Mesodermal cell (in vitro differentiated cells): ENCODE data around the gene CACNA1A. TPM values are rescaled to one million over a fixed set of nuclear protein-coding genes. Genes with fewer than 3 reads are reported as not detected.

ENCODE experiments used
- H3K27ac ChIP-seq: 2 replicates; pipeline ENCODE4 v1.7.0; 2013; ENCODE audit warnings: mild to moderate bottlenecking, low read depth, low read length, moderate library complexity; ENCODE audit not compliant: severe bottlenecking
- H3K36me3 ChIP-seq: 2 replicates; pipeline ENCODE4 v1.7.1; 2013; ENCODE audit warnings: mild to moderate bottlenecking, low read length, moderate library complexity; ENCODE audit not compliant: control insufficient read depth, insufficient read depth
- H3K4me1 ChIP-seq: one replicate; pipeline ENCODE4 v1.7.1; 2013; ENCODE audit warnings: mild to moderate bottlenecking, low read length; ENCODE audit not compliant: insufficient read depth, control insufficient read depth, poor library complexity, severe bottlenecking
- H3K4me3 ChIP-seq: 2 replicates; pipeline ENCODE4 v1.7.0; 2013; ENCODE audit warnings: low read length, control low read depth, mild to moderate bottlenecking; ENCODE audit not compliant: insufficient read depth, poor library complexity, severe bottlenecking; ENCODE audit errors: extremely low read depth
- H3K9me3 ChIP-seq: 2 replicates; pipeline ENCODE4 v1.7.1; 2013; ENCODE audit warnings: mild to moderate bottlenecking, low read length, moderate library complexity; ENCODE audit not compliant: control insufficient read depth
- WGBS, 2 experiments: methylation state at CpG; one replicate each; pipeline ENCODE4 v1.1.5; 2013; ENCODE audit warnings: missing lambda C conversion rate in 2 of 2; ENCODE audit not compliant: insufficient coverage in 2 of 2; 5-methylcytosine and 5-hydroxymethylcytosine counted together
- polyA plus RNA-seq, 2 experiments: library from polyadenylated mRNA; stranded (reverse); fragments of 50-300 nt; gene quantifications; one replicate each; pipeline ENCODE4 v1.2.3, GENCODE V29; 2013

The CACNA1A gene
- polyA plus RNA-seq (2013, experiment 1 of 2): 13.4 TPM
- 9.9 TPM for polyA plus RNA-seq (2013, experiment 2 of 2)

DNA sequence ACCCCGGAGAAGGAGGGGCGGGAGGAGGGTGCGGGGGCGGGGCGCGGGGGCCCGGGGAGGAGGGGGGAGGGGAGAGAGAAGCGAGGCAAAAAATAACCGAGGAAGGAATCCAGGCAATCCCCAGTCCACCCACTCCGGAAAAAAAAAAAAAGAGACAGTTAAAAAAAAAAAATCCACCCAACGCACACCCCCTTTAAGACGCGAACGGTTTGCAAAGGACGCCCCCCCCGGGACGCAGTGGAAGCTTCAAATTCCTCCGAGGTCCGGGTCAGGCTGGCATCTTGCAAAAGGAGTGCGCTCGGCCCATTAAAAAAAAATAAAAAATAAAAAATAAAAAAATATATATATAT lies at the start of gene CACNA1A:
TSS of gene CACNA1A (minus strand) at position 9 of the 350 bp plus-strand sequence. CDS start 255 bp downstream, outside the sequence.
- WGBS, 2 experiments: 0% methylated on average over 1 of the region's 21 CpGs; no CpG with 5 or more reads in 1 of the 2 experiments
- no peak within 1 kb of the TSS for H3K27ac ChIP-seq

GRCh38 chr19:13554506-13555240 lies 48.4 kb upstream of the CACNA1A start:
- Histone ChIP-seq H3K4me3 (no peak overlapping the region), H3K27ac (no peak overlapping the region), H3K4me1 (no peaks in the 10 kb centered on the region), H3K9me3 (no peaks in the 10 kb centered on the region), H3K36me3 (no peaks in the 10 kb centered on the region)
- WGBS, 2 experiments: 76 to 79% methylated on average over 7 to 8 of the region's 10 CpGs

More for the DNA sequence above, at the start of gene CACNA1A:
- Histone ChIP-seq H3K4me1 (peaks cover 5% of the 10 kb centered on the region), H3K9me3 (no peaks in the 10 kb centered on the region), H3K36me3 (peaks cover 4% of the 10 kb centered on the region), H3K4me3 (peak within 1 kb of the TSS; percentile 58)

GRCh38 chr19:13553880-13554400 lies 47.7 kb upstream of the CACNA1A start:
- Histone ChIP-seq H3K36me3 (no peaks in the 10 kb centered on the region), H3K27ac (no peak overlapping the region), H3K9me3 (no peaks in the 10 kb centered on the region), H3K4me1 (no peaks in the 10 kb centered on the region), H3K4me3 (no peak overlapping the region)
- WGBS, 2 experiments: 91 to 94% methylated on average over 2 of the region's 2 CpGs

DNA sequence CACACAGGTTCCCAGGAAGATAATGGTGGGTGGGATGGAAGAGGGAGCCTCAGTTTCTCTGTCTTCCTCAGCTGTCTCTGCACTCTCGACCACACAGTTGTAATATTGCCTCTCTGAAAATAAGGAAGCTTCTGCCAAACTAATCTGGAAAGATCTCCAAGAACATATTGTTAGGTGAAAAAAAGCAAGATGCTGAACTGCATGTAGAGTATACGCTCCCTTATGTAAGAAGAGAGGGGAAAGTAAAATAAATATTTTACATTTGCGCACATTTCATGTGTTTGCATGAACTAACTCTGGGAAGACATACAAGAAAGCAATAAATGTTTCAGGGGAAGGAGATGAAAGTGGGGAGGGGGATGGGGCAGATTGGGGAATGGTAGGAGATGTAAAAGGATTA lies 41.9 kb upstream of the CACNA1A start:
- H3K4me1 ChIP-seq: no peaks in the 10 kb centered on the region
- no peak overlapping the region for H3K27ac ChIP-seq
- peaks cover 4% of the 10 kb centered on the region for H3K9me3 ChIP-seq
- H3K4me3 ChIP-seq: no peak overlapping the region
- 90 to 100% methylated on average over 2 of the region's 3 CpGs for WGBS, 2 experiments
- H3K36me3 ChIP-seq: no peaks in the 10 kb centered on the region

DNA sequence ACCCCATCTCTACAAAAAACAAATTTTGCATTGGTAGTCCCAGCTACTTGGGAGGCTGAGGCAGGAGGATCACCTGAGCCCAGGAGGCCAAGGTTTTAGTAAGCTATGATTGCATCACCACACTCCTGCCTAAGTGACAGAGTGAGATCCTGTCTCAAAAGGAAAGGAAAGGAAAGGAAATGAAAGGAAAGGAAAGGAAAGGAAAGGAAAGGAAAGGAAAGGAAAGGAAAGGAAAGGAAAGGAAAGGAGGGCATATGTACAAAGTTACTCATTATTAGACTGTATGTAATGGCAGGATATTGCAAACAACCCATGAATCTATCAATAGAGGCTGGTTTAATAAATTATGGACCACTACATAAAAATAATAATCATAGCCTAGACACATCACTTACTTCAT lies 40.8 kb upstream of the CACNA1A start:
- Histone ChIP-seq H3K4me1 (no peaks in the 10 kb centered on the region), H3K36me3 (no peaks in the 10 kb centered on the region)

DNA sequence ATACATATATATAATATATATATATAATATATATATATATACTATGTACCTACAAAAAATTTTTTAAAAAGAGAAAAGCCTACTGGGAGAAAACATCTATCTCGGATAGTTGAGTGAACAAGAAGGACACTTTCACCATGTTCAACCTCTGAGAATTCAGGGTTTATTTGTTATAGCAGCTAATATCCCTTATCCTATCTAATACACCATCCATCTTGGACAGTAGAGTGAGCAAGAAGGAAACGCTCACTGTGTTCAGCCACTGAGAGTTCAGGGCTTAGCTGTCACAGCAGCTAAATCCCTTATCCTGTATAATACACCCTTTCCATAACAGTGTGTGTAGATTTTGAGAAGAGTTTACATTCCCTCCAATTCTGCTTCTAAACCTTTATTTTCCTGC lies 38.1 kb upstream of the CACNA1A start:
- no CpG with 5 or more reads among the region's 2 CpGs for WGBS, 2 experiments
- H3K4me3 ChIP-seq: no peak overlapping the region
- peaks cover 4% of the 10 kb centered on the region for H3K9me3 ChIP-seq
- no peaks in the 10 kb centered on the region for H3K4me1 ChIP-seq
- H3K27ac ChIP-seq: no peak overlapping the region
- no peaks in the 10 kb centered on the region for H3K36me3 ChIP-seq

More for the DNA sequence above, 40.8 kb upstream of the CACNA1A start:
- peaks cover 4% of the 10 kb centered on the region for H3K9me3 ChIP-seq
- H3K4me3 ChIP-seq: no peak overlapping the region
- no peak overlapping the region for H3K27ac ChIP-seq

GRCh38 chr19:13541554-13541953 lies 35.3 kb upstream of the CACNA1A start:
- no peak overlapping the region for H3K4me3 ChIP-seq
- H3K27ac ChIP-seq: no peak overlapping the region
- H3K9me3 ChIP-seq: peaks cover 4% of the 10 kb centered on the region
- no peaks in the 10 kb centered on the region for H3K4me1 ChIP-seq
- 56 to 67% methylated on average over 1 of the region's 1 CpG for WGBS, 2 experiments
- no peaks in the 10 kb centered on the region for H3K36me3 ChIP-seq

GRCh38 chr19:13539332-13539731 lies 33.1 kb upstream of the CACNA1A start:
- no peak overlapping the region for H3K4me3 ChIP-seq
- H3K36me3 ChIP-seq: no peaks in the 10 kb centered on the region
- no CpG with 5 or more reads among the region's 1 CpG for WGBS, 2 experiments
- no peaks in the 10 kb centered on the region for H3K4me1 ChIP-seq
- no peak overlapping the region for H3K27ac ChIP-seq
- H3K9me3 ChIP-seq: no peaks in the 10 kb centered on the region

DNA sequence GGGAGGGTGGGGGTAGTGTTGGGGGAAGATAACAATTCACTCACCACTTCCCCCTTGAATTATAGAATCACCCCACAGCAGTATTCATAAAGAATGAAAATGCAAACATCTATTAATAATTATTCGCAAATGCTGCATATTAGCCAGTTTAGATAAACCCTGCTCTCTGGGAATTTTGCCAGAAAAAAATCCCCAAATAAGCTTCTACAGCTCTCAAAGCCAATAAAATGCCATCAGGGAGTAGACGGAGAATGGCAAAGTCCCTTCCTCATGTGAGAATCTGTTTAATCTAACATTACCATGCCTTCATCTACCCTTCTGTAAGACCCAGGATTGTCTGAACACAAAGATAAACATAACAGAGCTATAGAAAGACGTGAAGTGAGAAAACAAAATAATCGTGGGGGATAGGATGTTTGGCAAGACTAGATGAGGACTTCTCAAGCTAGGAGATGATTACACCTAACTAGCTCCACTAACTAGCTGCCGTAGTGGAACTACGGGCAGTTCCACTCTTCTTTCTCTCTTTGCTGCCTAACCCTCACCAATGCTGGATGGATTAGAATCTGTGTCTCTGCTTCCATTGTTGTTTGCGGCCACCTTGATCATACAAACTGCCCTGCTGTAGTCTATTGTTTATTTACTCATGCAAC lies 32.4 kb upstream of the CACNA1A start:
- Histone ChIP-seq H3K27ac (no peak overlapping the region), H3K36me3 (no peaks in the 10 kb centered on the region), H3K4me1 (no peaks in the 10 kb centered on the region), H3K9me3 (no peaks in the 10 kb centered on the region), H3K4me3 (no peak overlapping the region)
- WGBS, 2 experiments: 75 to 89% methylated on average over 4 to 5 of the region's 7 CpGs

GRCh38 chr19:13537454-13537853 lies 31.2 kb upstream of the CACNA1A start:
- H3K4me3 ChIP-seq: no peak overlapping the region
- no peaks in the 10 kb centered on the region for H3K9me3 ChIP-seq
- no peaks in the 10 kb centered on the region for H3K4me1 ChIP-seq
- WGBS, 2 experiments: 43 to 65% methylated on average over 5 to 6 of the region's 6 CpGs
- H3K36me3 ChIP-seq: no peaks in the 10 kb centered on the region
- H3K27ac ChIP-seq: no peak overlapping the region

DNA sequence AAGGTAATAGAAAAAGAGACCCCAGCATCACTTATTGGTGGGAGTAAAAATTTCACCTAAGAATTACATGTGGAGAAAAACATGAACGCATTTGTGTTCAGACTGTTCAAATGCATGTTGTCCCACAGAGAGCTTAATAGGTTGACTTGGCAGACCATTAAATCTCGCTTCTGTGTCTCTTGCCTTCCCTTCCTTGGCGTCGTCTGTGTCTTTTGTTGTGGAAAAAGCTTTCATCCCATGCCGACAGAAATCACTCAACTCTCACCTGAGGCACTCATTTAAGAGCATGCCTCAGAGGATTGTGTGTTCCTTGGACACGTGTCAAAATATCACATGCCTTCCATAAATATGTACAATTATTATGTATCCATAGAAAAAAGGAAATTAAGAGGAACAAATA lies 24.4 kb upstream of the CACNA1A start:
- Histone ChIP-seq H3K27ac (no peak overlapping the region), H3K9me3 (no peaks in the 10 kb centered on the region), H3K4me3 (no peak overlapping the region), H3K4me1 (no peaks in the 10 kb centered on the region), H3K36me3 (no peaks in the 10 kb centered on the region)
- 28% methylated on average over 2 of the region's 6 CpGs; no CpG with 5 or more reads in 1 of the 2 experiments for WGBS, 2 experiments
